Measurements from ENCODE around the gene MICALL2. TPM values are rescaled to one million over a fixed set of nuclear protein-coding genes. Genes with fewer than 3 reads are reported as not detected.

The MICALL2 gene
- total and polyA plus RNA-seq, 12 donors = 7.9 to 1,057 (median 77.7) TPM

- Histone ChIP-seq H3K36me3 (replicated peaks in 1 of 2) (no peaks in the 10 kb centered on the region), H3K27me3 (peaks cover 18% of the 10 kb centered on the region), H3K4me3 (no peak overlapping the region), H3K27ac (no peak overlapping the region), H3K4me1 (replicated peaks in 1 of 2) (peaks cover 0 to 5% of the 10 kb centered on the region in 2 donors), H3K9me3 (replicated peaks in 1 of 3) (no peaks in the 10 kb centered on the region)
- peak; percentile 77 to 92 (median 87) for DNase-seq
- intact Hi-C loops (cut with DNase I) = no loop called here
- TF ChIP-seq POLR2A (IDR thresholded peaks at IDR 0.05) (no peak), CTCF (IDR thresholded peaks at IDR 0.05) (peak; percentile 30 to 80 (median 70))
- WGBS, 4 donors = 0 to 11% (median 10%) methylated on average over 10 to 65 of the region's 65 CpGs; no CpG with 5 or more reads in 1 of the 4 donors
These were observed 46.7 kb downstream of the MICALL2 start for GRCh38 chr7:1412322-1413261.

GRCh38 chr7:1411414-1411813 is 47.9 kb downstream of the MICALL2 start:
- Histone ChIP-seq H3K36me3 (replicated peaks in 1 of 2) (no peaks in the 10 kb centered on the region), H3K27me3 (peaks cover 30% of the 10 kb centered on the region), H3K4me1 (replicated peaks in 1 of 2) (peaks cover 0 to 5% of the 10 kb centered on the region in 2 donors), H3K27ac (no peak overlapping the region), H3K4me3 (no peak overlapping the region), H3K9me3 (replicated peaks in 1 of 3) (no peaks in the 10 kb centered on the region)
- intact Hi-C loops (cut with DNase I) = no loop called here
- no peak for TF ChIP-seq POLR2A (IDR thresholded peaks at IDR 0.05)
- TF ChIP-seq CTCF (IDR thresholded peaks at IDR 0.05) = no peak
- 91 to 93% (median 92%) methylated on average over 28 of the region's 28 CpGs for WGBS, 4 donors
- DNase-seq = no peak

GRCh38 chr7:1410992-1411391 is 48.3 kb downstream of the MICALL2 start:
- 58 to 64% (median 62%) methylated on average over 9 to 12 of the region's 12 CpGs for WGBS, 4 donors
- no peaks in the 10 kb centered on the region for H3K9me3 ChIP-seq (replicated peaks in 1 of 3)
- no peak overlapping the region for H3K27ac ChIP-seq
- intact Hi-C loops (cut with DNase I) = no loop called here
- peaks cover 34% of the 10 kb centered on the region for H3K27me3 ChIP-seq
- peaks cover 0 to 5% of the 10 kb centered on the region in 2 donors for H3K4me1 ChIP-seq (replicated peaks in 1 of 2)
- no peak for DNase-seq
- no peak overlapping the region for H3K4me3 ChIP-seq
- no peak for TF ChIP-seq CTCF (IDR thresholded peaks at IDR 0.05)
- no peak for TF ChIP-seq POLR2A (IDR thresholded peaks at IDR 0.05)
- H3K36me3 ChIP-seq (replicated peaks in 1 of 2) = no peaks in the 10 kb centered on the region

GRCh38 chr7:1409555-1409954 is 49.7 kb downstream of the MICALL2 start:
- intact Hi-C loops (cut with DNase I) = no loop called here
- no peaks in the 10 kb centered on the region for H3K9me3 ChIP-seq (replicated peaks in 1 of 3)
- no peak for DNase-seq
- H3K27me3 ChIP-seq = peaks cover 42% of the 10 kb centered on the region
- no peak overlapping the region for H3K27ac ChIP-seq
- H3K36me3 ChIP-seq (replicated peaks in 1 of 2) = no peaks in the 10 kb centered on the region
- TF ChIP-seq CTCF (IDR thresholded peaks at IDR 0.05) = no peak
- no peak for TF ChIP-seq POLR2A (IDR thresholded peaks at IDR 0.05)
- 69 to 81% (median 79%) methylated on average over 6 to 7 of the region's 7 CpGs for WGBS, 4 donors
- no peak overlapping the region for H3K4me3 ChIP-seq
- H3K4me1 ChIP-seq (replicated peaks in 1 of 2) = peaks cover 0 to 5% of the 10 kb centered on the region in 2 donors

Data from adrenal gland (tissue), 12 donors.